ENCODE results near the gene PCSK1.
"Not testable (repeated sequence)": the region's sequence is repeated elsewhere in the genome, so short reads cannot be mapped to it uniquely, and the experiment has no call there.

Gene PCSK1

DNA sequence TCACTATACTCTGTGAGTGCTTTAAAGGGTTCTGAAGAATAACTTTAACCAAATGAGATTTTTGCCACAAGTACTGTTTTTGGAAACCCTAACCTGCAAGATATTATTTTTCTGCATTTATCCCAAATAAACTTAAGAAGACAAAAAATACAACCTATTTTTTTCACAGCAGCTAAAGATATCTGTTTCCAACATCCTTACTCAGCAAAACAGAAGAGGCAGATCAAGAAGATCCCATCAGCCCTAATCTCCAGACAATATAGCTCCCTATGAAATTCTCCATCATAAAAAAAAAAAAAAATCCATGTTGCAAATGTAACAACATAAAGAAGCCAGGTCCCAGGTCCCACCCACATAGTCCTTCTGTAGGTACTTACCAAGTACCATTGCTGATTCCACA lies 7.6 kb downstream of the PCSK1 start:
- DNase-seq = no peak

DNA sequence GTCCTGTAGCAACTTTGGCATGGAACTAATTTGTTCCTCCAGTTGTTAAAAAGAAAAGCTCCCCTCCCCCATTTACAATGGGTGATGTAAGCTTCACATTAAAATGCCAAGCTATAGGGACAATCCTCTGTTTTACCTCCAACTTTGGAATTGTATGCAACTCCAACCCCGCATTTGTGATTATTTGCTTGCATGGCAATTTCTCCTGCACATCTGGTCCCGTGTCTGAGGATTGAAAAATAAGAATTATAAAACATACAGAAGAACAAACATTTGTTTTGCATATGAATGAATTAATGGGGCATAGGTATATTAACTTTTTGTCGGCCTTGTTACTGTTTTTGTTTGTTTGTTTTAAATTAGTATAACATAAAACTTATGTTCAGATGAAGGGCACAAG lies 17.2 kb downstream of the PCSK1 start:
- DNase-seq = no peak

- DNase-seq = no peak
Observed at GRCh38 chr5:96412868-96413449, 20.1 kb downstream of the PCSK1 start.

GRCh38 chr5:96410013-96410412 lies 23.0 kb downstream of the PCSK1 start:
- DNase-seq = no peak

DNA sequence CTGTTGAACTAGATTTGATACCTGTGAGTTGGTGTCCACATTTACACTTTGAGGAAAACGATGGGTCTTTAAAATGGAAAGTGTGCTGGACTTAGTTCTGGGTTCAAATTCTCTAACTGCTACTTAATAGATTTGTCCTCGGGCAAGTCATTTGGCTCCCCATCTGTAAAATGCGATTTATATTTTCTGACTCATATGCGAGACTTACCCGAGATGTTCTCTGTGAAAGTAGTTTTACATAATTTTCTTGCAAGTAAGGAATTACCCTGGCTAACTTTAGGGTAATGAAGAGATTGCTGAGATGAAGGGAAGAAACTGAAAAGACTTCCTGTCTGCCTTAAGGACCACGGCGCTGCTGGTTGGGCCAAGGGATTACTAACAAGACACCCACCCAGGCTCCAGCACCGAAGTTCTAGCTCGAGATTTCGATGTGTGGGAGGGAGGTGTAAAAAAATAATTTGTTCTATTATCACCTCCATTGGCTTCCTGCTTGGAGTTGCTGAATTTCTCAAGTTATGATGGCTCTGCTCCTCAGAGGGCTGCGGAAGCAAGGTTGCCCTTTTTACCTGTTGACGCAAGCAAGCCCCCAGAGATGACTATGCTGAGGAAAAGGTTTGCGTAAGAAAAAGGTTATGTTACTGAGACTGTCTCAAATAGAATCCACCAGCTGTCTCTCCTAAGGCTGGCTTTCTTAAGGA lies 24.1 kb downstream of the PCSK1 start:
- no peak for DNase-seq

- DNase-seq = no peak
Observed at GRCh38 chr5:96408210-96408777, 24.8 kb downstream of the PCSK1 start.

GRCh38 chr5:96407436-96407835 lies 25.6 kb downstream of the PCSK1 start:
- no peak for DNase-seq

DNA sequence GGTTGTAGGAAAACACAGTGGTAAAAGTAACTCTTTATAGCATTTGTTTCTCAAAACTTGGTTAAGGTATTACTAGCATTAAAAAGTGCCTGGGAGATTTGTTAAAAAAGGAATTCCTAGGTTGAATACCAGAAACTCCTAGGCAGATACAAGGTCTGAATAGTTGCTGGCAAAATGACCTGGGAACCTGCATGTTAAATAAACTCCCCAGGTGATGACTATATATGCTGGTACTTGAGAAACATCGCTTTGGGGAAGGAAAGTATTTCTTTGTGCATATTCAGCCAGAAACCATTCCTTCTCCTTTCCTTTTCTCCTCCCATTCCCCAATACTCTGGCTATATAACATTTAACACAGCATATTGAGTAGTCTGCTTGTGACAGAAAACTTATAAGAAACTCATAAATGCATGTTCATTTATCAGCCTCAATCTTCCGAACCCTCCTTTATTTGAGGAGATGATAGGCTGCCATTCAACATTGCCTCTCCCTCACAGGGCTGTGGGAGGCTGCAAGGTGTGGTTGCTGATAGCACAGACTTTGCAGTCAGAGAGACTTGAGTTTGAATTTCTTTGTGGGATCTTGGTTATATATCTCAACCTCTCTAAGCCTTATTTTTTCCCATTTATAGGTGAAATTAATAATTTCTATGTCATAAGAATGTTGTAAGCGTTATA lies 28.7 kb downstream of the PCSK1 start:
- no peak for DNase-seq

GRCh38 chr5:96402500-96402899 lies 30.5 kb downstream of the PCSK1 start:
- DNase-seq = no peak

DNA sequence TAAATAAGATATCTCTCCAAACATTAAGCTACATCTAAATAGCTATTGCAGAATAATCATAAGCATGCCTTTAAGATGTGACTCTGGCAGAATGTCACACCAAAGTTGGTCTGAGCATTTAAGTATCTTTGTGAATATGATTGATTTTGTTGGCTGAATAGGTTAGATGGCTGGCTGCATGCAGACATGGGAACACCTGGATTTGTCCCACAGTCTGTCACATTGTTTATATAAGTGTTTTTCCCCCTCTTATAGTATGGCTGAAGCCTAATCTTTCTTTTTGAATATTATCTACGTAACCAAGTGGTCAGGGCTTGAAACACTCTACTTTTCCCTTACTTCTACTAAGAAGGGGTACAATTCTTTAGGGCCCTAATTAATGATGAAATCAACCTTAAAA lies 36.2 kb downstream of the PCSK1 start:
- no peak for DNase-seq

GRCh38 chr5:96395295-96395694 lies 37.8 kb downstream of the PCSK1 start:
- not testable (repeated sequence) for DNase-seq

DNA sequence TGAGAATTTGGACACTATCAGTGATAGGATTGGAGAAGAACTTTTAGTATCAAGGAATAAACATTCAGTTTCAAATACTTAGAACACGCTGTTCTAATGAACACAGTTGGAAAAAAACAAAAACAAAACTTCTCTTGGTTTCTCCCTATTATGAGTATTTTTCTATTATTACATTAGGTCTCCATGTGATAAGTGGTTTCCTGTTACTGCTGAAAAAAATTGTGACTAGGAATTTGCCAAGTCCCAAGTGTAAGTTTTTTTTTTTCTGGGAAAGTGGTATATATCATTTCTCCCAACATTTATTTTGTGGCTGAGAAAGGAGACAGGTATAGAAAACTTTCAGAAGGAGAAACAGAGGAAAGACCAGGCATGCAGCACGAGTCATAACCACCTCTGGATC lies 41.1 kb downstream of the PCSK1 start:
- DNase-seq = no peak

DNA sequence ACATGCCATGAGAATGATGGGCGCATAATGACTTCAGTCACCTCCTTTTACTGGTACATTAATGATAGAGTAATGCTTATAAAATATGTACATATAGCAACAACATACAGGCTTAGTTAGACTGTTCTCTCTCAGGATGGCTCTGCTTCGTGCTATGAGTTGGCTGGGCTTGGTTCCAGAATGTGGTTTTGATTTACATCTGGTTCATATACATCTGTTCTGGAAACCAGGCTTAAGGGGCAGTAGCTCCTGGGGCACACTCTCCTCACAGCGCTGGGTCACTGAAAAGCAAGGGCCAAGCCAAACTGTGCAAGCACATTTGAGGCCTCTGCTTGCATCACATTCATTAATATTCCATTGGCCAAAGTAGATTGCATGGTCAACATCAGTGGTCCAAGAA lies 44.9 kb downstream of the PCSK1 start:
- no peak for DNase-seq

- DNase-seq = no peak
Observed at GRCh38 chr5:96387616-96388015, 45.4 kb downstream of the PCSK1 start.

DNA sequence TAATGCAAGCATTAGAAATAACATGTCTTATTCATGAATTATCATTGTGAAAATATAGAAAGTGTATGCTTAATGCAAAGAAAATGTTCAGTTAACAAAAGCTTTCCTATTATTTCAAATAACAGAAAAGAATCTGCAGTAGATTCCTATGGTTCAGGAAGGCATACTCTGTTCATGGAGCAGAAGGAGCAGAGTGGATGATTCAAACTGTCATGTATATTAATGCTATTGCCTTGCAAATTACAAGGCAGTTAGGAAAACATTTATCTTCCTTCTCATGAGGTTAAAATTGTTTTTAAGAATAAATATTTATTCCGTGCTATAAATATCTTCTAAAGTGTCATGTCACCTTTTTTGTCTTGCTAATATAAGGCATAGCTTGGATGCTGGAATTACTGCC lies 47.5 kb downstream of the PCSK1 start:
- DNase-seq = no peak

DNA sequence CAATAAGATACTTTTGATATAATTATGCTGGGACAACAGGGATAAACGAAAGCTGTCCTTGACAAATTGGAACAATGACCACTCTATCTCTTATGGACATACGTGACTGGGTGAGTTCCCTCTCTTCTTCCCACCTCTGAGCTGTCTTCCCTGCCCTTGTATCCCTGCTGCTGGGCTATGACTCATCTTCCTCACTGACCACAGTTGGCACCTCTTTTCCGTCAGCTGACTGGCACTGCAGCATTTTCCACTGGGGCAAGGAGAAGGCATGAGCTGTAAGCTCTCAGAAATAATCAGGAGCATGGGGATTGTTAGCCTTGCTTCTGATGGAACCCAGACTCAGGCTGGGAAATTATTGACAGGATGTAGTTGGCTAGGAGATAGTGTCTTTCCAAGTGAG lies 48.7 kb downstream of the PCSK1 start:
- no peak for DNase-seq

- DNase-seq = no peak
Observed at GRCh38 chr5:96381526-96381925, 51.5 kb downstream of the PCSK1 start.

GRCh38 chr5:96379896-96380295 lies 53.2 kb downstream of the PCSK1 start:
- no peak for DNase-seq

- DNase-seq = no peak
Observed at GRCh38 chr5:96377597-96377996, 55.5 kb downstream of the PCSK1 start.

- DNase-seq = no peak
Observed at GRCh38 chr5:96377167-96377566, 55.9 kb downstream of the PCSK1 start.

GRCh38 chr5:96374653-96375052 lies 58.4 kb downstream of the PCSK1 start:
- DNase-seq = no peak

- DNase-seq = no peak
Observed at GRCh38 chr5:96373381-96373733, 59.7 kb downstream of the PCSK1 start.

DNA sequence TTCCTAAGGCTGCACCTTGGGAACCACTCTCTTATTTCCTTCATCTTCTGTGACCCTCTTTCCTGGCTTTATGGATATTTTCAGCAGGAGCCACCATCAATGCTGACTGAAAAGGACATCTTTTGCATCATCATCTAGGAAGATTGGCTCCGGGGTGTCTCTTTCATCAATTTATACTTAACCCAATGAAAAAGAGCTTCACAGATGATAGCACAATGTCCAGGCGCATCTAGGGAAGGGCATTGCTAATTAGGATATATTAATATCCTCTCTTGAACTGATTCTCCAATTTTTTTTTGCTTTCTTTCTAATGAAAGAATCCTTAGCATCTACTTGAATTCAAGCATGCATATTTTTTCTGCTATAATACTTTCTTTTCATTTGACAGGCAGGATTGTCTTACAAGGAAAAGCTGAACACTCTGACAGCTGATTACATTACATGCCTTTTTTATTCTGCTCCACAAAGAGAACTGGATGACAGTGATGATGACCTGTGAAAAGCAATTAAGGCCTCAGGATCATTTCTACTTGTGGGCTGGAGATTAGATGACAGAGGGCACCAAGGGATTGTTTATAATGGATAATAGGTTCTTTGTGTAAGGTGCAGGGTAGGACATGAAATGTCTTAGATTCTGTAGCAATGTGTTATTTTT lies 60.2 kb downstream of the PCSK1 start:
- DNase-seq = no peak

GRCh38 chr5:96370976-96371375 lies 62.1 kb downstream of the PCSK1 start:
- DNase-seq = no peak

All from SIG-M5 (cell line).